GM19372 (cell line): ENCODE results near the gene WWOX.

ENCODE experiments used
- ATAC-seq: cut with Tn5 transposase; IDR thresholded peaks from one replicate; pipeline ENCODE4 v1.9.1; 2021; ENCODE audit warnings: mild to moderate bottlenecking, low read depth, moderate library complexity; ENCODE audit not compliant: unreplicated experiment

Gene WWOX

DNA sequence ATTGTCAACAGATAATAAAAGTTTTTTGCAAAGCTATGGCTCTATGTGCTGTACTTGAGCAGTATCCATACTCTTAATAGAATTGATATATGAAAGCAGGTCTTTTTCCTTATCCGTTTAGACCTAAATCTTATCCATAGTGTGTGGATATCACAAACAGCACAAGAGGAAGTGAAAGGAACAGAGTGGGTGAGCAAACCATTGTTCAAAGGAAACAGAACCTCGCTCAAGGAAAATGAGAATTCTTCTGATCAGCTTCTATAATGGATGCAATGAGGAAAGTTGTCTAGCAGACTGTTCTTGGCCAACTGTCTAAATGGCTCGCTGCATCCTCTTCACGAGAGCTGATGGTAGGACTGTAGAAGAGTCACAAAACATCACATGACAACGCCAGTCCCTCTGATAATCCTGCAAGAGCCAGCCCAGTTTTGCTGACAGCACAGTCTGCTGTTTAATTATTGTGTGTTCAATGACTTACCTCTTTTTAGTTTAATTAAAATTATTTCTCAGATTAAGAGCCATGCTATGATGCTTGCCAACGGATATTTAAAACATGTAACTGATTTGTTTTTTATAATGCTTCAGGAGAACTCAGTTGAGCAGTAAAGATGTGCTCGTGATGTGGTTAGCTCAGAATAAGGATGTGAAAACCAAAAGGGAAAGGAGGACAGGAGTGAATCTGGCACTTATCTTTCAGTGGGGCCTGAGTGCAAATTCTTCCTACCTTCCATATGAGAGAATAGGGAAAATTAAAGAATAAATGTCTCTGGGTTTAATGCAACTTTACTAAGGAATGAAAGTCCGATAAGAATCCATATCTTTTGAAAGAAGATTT, 38.5 kb downstream of the WWOX start:
- ATAC-seq: no peak

GRCh38 chr16:78140818-78141466, 41.5 kb downstream of the WWOX start:
- ATAC-seq: no peak

DNA sequence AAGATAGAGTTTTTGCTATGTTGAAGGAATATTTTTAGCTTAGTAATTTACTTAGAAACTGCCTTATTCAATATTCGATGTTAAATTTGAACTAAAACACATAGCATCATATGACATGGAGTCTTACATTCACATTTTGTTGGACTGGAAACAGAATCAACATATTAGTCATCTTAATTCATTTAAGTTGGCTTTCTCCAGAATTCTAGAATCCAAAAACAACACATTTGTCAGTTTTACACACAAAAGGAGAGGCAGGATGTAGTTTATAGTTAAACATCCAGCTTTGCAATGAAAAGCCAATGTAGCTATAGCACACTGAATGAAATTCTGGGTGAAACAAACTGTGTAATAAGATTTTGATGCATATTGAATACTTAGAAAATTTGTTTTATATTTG, 43.3 kb downstream of the WWOX start:
- no peak for ATAC-seq

- ATAC-seq: no peak
These were observed 47.4 kb downstream of the WWOX start for GRCh38 chr16:78146807-78147206.

GRCh38 chr16:78147911-78148401, 48.5 kb downstream of the WWOX start:
- no peak for ATAC-seq

DNA sequence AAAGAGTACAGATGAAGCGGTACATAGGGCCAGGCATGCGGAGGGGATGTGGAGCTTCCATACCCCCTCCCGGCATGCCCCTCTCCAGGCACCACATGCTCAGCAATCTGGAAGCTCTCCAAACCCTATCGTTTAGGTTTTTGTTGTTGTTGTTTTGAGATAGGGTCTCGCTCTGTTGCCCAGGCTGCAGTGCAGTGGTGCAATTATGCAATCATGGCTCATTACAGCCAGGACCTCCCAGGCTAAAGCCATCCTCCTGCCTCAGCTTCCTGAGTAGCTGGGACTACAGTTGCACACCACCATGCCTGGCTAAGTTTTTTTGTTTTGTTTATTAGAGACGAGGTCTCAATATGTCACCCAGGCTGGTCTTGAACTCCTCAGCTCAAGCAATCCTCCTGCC, 50.8 kb downstream of the WWOX start:
- ATAC-seq: no peak

- no peak for ATAC-seq
These were observed 55.4 kb downstream of the WWOX start for GRCh38 chr16:78154729-78155461.

GRCh38 chr16:78155791-78156345, 56.4 kb downstream of the WWOX start:
- no peak for ATAC-seq

DNA sequence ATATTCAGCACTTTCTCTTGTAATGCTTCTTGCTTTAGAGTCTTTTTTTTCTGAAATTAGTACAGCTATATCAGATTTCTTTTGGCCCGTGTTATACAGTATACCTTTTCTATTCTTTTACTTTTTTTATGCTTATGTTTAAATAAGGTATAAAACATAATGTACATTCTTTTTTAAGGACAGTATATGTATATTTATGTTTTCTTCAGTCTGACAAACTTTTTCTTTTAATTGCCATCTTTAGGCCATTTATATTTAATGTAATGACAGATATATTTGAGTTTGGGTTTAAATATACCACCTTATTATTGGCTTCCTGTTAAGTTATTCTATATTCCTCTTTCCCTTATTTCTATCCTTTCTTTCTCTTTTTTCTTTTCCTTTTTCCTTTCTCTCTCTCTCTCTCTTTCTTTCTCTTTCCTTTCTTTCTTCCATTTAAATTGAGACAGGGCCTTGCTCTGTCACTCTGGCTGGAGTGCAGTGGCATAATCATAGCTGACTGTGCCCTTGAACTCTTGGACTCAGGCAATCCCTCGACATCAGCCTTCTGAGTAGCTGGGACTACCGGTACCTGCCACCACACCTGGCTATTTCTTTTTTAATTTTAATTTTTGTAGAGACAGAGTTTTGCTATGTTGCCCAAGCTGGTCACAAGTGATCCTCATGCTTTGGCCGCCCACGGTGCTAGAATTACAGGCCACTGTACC, 61.7 kb downstream of the WWOX start:
- no peak for ATAC-seq

DNA sequence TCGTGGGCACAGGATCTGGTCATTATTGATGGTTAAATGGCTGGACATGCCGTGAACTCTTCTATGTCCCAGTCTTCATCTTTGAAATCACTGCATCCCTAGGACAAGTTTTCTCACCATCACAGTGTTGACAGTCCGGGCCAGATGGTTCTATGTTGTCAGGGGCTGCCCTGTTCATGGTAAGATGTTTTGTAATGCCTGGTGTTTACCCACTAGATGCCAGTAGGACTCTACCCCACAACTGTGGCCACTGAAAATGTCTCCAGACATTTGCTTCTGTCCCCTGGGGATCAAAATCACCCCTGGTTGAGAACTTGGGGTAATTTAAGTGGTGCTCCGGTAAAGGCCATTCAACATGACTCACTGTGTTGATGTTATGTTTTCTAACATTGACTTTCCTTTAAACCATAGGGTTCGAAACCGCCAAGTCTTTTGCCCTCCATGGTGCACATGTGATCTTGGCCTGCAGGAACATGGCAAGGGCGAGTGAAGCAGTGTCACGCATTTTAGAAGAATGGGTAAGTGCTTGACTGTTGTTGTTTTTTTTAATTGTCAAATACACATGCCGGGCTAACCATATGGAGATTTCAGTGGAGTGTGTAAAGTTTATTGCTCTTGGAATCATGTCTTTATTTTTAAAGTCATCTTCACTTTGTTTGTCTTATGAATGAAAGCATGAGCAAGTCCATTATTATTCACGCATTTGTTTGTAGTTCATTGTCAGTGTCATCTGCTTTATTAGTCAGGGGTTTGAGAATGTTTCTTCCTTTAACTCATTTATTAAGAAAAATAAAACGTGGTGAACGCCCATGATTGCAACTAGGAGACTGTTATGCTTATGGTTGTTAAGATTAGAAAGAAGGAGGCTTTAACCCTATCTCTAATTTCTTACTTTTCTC, 64.6 kb downstream of the WWOX start:
- no peak for ATAC-seq

- no peak for ATAC-seq
These were observed 71.1 kb downstream of the WWOX start for GRCh38 chr16:78170494-78170933.

DNA sequence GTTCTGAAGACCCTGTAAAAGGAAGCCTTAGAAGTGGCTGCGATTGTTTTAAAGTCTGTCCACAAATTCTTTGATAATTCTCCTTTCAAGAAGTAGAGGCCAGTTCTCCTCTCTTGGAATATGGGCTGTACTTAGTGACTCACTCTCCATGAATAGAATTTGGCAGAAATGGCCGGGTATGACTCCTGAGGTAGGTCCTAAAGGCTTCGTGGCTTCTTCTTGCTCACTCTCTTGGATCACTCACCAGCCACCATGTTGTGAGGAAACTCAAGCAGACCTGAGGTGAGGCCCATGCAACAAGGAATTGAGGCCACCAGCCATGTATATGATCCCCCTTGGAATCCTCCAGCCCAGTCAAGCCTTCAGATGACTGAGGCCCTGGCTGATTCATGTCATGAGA, 75.8 kb downstream of the WWOX start:
- no peak for ATAC-seq

DNA sequence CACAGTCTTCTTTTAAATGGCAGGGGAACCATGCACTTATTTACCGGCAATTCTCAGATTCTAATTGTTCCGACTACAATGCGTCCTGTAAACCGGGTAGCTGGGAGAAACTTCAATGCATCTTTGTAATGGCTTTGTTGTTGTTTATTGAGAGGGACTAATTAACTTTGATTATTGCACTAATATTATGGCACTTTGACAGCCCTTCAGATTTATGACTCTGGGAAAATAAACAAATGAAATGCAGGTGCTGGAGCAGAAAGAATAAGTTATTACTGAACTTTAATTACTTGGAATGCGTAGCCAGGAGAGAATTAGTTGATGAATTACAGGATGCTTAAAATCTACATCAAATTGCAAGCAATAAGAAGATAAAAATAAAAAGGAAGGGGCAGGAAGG, 77.0 kb downstream of the WWOX start:
- ATAC-seq: no peak

DNA sequence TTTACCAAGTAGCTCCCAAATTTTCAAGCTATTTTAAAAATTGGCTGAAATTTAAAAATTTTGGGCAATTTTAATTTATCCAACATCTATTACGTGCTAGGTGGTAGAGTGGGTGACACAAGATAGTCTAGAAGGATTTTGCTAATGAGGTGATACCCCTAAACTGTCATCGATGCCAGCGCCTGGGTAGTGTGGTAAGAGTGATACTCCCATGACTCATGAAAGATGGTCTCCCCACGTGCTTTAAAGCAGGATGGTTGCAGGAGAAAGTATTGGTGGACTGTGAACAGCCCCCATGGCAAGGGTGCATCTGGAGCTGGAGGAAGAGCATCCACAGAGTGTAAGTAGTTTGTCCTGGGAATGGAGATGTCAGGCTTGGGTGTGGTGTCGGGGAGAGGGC, 77.8 kb downstream of the WWOX start:
- ATAC-seq: no peak

- no peak for ATAC-seq
These were observed 78.5 kb downstream of the WWOX start for GRCh38 chr16:78177987-78178386.

DNA sequence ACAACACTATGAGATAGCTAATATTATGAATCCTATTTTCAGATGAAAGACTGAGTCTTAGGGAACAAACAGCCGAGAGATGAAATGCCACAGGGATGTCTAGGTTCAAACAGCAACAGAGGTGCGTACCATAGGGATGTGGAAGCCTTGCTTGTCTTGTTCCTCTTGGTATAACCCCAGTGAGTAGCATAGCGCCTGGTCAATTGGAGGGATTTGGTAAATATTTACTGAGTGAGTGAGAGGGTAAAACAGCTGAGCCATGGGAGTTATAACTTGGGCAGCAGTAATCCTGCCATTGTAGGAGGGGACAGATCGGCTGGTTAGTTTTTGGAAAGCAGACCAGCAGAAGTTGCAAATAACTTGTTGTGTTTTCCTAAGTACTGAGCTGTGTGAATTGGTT, 80.2 kb downstream of the WWOX start:
- no peak for ATAC-seq

DNA sequence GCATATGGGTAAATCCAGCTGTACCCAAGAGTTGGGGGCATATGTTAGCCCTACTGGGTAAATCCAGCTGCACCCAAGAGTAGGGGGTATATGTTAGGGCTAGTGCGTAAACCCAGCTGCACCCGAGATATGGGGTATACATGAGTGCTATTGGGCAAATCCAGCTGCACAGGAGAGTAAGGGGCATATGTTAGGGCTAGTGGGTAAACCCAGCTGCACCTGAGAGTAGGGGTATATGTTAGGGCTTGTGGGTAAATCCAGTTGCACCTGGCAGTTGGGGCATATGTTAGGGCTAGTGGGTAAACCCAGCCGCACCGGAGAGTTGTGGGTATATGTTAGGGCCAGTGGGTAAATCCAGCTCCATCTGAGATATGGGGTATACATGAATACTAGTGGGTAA, 80.9 kb downstream of the WWOX start:
- no peak for ATAC-seq

DNA sequence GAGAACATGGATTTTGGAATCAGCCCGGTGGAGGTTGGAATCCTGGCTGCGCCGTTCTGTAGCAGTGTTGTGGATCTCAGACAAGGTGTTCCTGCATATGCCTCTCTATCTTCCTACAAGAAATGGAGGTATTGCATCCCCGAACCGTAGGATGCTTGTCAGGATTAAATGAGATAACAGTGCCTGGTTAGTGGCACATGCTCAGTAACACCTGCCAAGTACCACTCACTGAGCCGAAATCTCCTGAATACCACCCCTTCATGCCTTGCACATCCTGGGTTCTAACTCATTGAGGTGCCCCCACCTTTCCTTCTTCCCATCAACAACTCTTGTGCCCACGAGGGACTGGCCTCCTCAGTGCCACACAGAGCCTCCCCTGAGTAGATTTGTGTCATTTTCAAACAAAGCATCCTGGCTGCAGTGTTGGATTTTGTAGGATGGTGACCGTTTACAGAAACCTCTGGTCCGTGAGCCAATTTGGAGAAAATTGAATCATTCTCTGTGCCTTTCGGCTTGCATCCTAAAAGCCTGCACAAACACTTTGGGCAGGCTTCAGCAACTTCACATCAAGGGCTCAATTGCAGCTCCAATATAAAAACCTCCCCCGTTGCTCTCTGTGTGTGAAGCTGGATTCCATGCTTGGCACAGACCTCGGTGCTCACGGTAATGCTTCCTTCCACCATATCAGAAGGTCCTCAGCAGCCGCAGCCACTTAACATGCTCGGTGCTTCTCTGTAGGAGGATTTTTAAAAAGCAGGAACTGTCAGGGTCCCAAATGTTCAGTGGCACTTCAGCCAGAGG, 84.2 kb downstream of the WWOX start:
- no peak for ATAC-seq
